ENCODE results near the gene PLEKHN1.
"Not testable (repeated sequence)": the region's sequence is repeated elsewhere in the genome, so short reads cannot be mapped to it uniquely, and the experiment has no call there.

The PLEKHN1 gene

DNA sequence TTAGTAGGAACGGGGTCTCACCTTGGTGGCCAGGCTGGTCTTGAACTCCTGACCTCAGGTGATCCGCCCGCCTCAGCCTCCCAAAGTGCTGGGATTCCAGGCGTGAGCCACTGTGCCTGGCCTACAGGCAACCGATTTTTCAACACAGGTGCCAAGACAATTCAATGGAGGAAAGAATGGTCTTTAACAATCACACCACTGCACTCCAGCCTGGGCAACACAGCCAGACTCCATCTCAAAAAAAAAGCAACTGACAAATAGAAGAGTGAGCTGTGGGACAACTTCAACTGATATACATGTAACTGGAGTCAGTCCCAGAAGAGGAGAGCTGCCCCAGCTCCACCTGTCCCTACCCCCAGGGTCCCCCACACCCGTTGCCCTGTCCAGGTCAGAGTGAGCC lies 28.3 kb downstream of the PLEKHN1 start:
- not testable (repeated sequence) for H3K4me1 ChIP-seq (ENCODE audit: control insufficient read depth, insufficient read depth, low read length); H3K4me3 ChIP-seq (ENCODE audit: low read depth, low read length); H3K27ac ChIP-seq (ENCODE audit: extremely low read depth, low read depth, low read length); H3K9me3 ChIP-seq (ENCODE audit: control insufficient read depth, insufficient read depth, low read depth, low read length)
- H3K36me3 ChIP-seq (ENCODE audit: control insufficient read depth in 2 of 2, insufficient read depth in 1 of 2, low read length in 2 of 2): peaks cover 0 to 26% of the 10 kb centered on the region in 2 experiments; a peak in 1 of 3 replicates
- TF ChIP-seq ZBTB8A (tag by site-specific recombination; IDR thresholded peaks at IDR 0.05) (0 out of 2 replicates have a peak, but pooled peaks have one; percentile 27), ZNF10 (tag by site-specific recombination; IDR thresholded peaks at IDR 0.05) (peak; percentile 50; the same call in 1 of the 2 replicates), ZNF121 (tag by site-specific recombination; IDR thresholded peaks at IDR 0.05) (peak; percentile 98)
- ChIA-PET CTCF (interaction anchor here (4.3 kb wide), 1 partner anchor 11 kb away, joined by 39 read pairs; no protein-coding TSS in a partner anchor), POLR2A (interaction anchor here (1.1 to 2.2 kb wide), 3 partner anchors 12 to 26 kb away, joined by 4 to 11 read pairs (median 7); partner anchors contain the start of gene PERM1)

- H3K4me3 ChIP-seq (ENCODE audit: low read depth, low read length): no peak overlapping the region
- H3K4me1 ChIP-seq (ENCODE audit: control insufficient read depth, insufficient read depth, low read length): 0 out of 2 replicates have a peak, but pooled peaks cover 3% of the 10 kb centered on the region
- ChIA-PET CTCF (interaction anchor here (0.8 to 4.3 kb wide), 2 partner anchors 11 to 12 kb away, joined by 3 to 39 read pairs; no protein-coding TSS in a partner anchor), POLR2A (interaction anchor here (0.6 to 6.5 kb wide), 5 partner anchors 13 to 94 kb away, joined by 4 to 44 read pairs (median 11); partner anchors contain the start of genes AGRN and PERM1)
- H3K9me3 ChIP-seq (ENCODE audit: control insufficient read depth, insufficient read depth, low read depth, low read length): no peaks in the 10 kb centered on the region
- H3K36me3 ChIP-seq (ENCODE audit: control insufficient read depth in 2 of 2, insufficient read depth in 1 of 2, low read length in 2 of 2): peaks cover 0 to 26% of the 10 kb centered on the region in 2 experiments; a peak in 1 of 3 replicates
- H3K27ac ChIP-seq (ENCODE audit: extremely low read depth, low read depth, low read length): no peak overlapping the region
- no peak for TF ChIP-seq ZNF624 (tag by site-specific recombination; IDR thresholded peaks at IDR 0.05)
- TF ChIP-seq, protein P1, sequence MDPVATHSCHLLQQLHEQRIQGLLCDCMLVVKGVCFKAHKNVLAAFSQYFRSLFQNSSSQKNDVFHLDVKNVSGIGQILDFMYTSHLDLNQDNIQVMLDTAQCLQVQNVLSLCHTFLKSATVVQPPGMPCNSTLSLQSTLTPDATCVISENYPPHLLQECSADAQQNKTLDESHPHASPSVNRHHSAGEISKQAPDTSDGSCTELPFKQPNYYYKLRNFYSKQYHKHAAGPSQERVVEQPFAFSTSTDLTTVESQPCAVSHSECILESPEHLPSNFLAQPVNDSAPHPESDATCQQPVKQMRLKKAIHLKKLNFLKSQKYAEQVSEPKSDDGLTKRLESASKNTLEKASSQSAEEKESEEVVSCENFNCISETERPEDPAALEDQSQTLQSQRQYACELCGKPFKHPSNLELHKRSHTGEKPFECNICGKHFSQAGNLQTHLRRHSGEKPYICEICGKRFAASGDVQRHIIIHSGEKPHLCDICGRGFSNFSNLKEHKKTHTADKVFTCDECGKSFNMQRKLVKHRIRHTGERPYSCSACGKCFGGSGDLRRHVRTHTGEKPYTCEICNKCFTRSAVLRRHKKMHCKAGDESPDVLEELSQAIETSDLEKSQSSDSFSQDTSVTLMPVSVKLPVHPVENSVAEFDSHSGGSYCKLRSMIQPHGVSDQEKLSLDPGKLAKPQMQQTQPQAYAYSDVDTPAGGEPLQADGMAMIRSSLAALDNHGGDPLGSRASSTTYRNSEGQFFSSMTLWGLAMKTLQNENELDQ (tag by site-specific recombination; IDR thresholded peaks at IDR 0.05; ENCODE audit: low read depth): no peak
- TF ChIP-seq, protein P2, sequence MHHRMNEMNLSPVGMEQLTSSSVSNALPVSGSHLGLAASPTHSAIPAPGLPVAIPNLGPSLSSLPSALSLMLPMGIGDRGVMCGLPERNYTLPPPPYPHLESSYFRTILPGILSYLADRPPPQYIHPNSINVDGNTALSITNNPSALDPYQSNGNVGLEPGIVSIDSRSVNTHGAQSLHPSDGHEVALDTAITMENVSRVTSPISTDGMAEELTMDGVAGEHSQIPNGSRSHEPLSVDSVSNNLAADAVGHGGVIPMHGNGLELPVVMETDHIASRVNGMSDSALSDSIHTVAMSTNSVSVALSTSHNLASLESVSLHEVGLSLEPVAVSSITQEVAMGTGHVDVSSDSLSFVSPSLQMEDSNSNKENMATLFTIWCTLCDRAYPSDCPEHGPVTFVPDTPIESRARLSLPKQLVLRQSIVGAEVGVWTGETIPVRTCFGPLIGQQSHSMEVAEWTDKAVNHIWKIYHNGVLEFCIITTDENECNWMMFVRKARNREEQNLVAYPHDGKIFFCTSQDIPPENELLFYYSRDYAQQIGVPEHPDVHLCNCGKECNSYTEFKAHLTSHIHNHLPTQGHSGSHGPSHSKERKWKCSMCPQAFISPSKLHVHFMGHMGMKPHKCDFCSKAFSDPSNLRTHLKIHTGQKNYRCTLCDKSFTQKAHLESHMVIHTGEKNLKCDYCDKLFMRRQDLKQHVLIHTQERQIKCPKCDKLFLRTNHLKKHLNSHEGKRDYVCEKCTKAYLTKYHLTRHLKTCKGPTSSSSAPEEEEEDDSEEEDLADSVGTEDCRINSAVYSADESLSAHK (tag by site-specific recombination; IDR thresholded peaks at IDR 0.05): no peak
- TF ChIP-seq MEIS1 (CRISPR knock-in tag; IDR thresholded peaks at IDR 0.05; ENCODE audit: borderline replicate concordance): no peak
- peak; percentile 15; the same call in 1 of the 2 replicates for TF ChIP-seq KLF7 (tag by site-specific recombination; IDR thresholded peaks at IDR 0.05; ENCODE audit: borderline replicate concordance)
- TF ChIP-seq ZNF600 (tag by site-specific recombination; IDR thresholded peaks at IDR 0.05): peak; percentile 49; the same call in 1 of the 2 replicates
- no peak for TF ChIP-seq SCRT1 (tag by site-specific recombination; IDR thresholded peaks at IDR 0.05; ENCODE audit: borderline replicate concordance)
- TF ChIP-seq ZNF544 (tag by site-specific recombination; IDR thresholded peaks at IDR 0.05): no peak
- TF ChIP-seq ZNF692 (tag by site-specific recombination; IDR thresholded peaks at IDR 0.05): no peak
- TF ChIP-seq MZF1 (tag by site-specific recombination; IDR thresholded peaks at IDR 0.05; ENCODE audit: borderline replicate concordance): no peak
- TF ChIP-seq ZNF280D (tag by site-specific recombination; IDR thresholded peaks at IDR 0.05): no peak
- TF ChIP-seq ZNF133 (tag by site-specific recombination; IDR thresholded peaks at IDR 0.05): no peak
- no peak for TF ChIP-seq ZFP41 (tag by site-specific recombination; IDR thresholded peaks at IDR 0.05; ENCODE audit: borderline replicate concordance)
- no peak for TF ChIP-seq MYNN (tag by site-specific recombination; IDR thresholded peaks at IDR 0.05; ENCODE audit: borderline replicate concordance)
- no peak for TF ChIP-seq ZNF274 (IDR thresholded peaks at IDR 0.05; ENCODE audit: low read length)
- no peak for TF ChIP-seq ZNF274 (tag by site-specific recombination; IDR thresholded peaks at IDR 0.05; ENCODE audit: borderline replicate concordance)
- TF ChIP-seq ZNF341 (tag by site-specific recombination; IDR thresholded peaks at IDR 0.05; ENCODE audit: low read depth): 0 out of 2 replicates have a peak, but pooled peaks have one; percentile 9
- TF ChIP-seq SCRT2 (tag by site-specific recombination; IDR thresholded peaks at IDR 0.05): no peak
- peak; percentile 68 for TF ChIP-seq KLF9 (tag by site-specific recombination; IDR thresholded peaks at IDR 0.05; ENCODE audit: low read depth)
- no peak for TF ChIP-seq ZNF10 (tag by site-specific recombination; IDR thresholded peaks at IDR 0.05)
Measured at GRCh38 chr1:995665-996633, 29.7 kb downstream of the PLEKHN1 start.

Data from HEK293 (cell line).